ENCODE results near the gene DTNB.

DNA sequence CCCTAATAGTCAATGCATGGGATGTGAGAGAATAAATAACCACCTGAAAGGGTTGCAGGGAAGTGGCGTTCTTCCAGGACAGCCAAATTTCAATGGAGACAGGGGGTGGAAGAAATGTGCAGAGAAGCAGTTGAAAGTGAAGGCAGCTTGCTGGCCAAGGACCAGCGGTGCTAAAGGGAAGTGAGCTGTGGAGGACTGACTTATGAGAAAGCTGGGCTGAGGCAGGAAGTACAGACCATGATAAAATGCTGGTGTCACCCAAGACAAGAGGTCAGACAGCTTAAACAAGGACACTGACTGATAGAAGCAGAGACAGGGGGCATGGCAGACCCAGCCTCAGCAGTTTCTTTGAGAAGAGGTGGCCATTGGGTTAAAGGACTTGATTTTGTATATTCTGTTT lies 106.7 kb downstream of the DTNB start:
- TF ChIP-seq, protein P1, sequence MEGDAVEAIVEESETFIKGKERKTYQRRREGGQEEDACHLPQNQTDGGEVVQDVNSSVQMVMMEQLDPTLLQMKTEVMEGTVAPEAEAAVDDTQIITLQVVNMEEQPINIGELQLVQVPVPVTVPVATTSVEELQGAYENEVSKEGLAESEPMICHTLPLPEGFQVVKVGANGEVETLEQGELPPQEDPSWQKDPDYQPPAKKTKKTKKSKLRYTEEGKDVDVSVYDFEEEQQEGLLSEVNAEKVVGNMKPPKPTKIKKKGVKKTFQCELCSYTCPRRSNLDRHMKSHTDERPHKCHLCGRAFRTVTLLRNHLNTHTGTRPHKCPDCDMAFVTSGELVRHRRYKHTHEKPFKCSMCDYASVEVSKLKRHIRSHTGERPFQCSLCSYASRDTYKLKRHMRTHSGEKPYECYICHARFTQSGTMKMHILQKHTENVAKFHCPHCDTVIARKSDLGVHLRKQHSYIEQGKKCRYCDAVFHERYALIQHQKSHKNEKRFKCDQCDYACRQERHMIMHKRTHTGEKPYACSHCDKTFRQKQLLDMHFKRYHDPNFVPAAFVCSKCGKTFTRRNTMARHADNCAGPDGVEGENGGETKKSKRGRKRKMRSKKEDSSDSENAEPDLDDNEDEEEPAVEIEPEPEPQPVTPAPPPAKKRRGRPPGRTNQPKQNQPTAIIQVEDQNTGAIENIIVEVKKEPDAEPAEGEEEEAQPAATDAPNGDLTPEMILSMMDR (conservative IDR thresholded peaks at IDR 0.05), result no peak
- no peak for TF ChIP-seq ZFX (IDR thresholded peaks at IDR 0.05)

Measured in C4-2B (cell line).